Activated T-helper 17 cell treated with anti-CD3 and anti-CD28 coated beads, Interleukin-2, amount 50 U/mL, for 72 hours (primary cell): ENCODE data around the gene KHDC1. TPM values are rescaled to one million over a fixed set of nuclear protein-coding genes. Genes with fewer than 3 reads are reported as not detected.
"Not testable (repeated sequence)": the region's sequence is repeated elsewhere in the genome, so short reads cannot be mapped to it uniquely, and the experiment has no call there.

Experiments
- ATAC-seq: fragments of 150-1000 bp; cut with Tn5 transposase; replicated peaks from 2 replicates; pipeline ENCODE4 v1.10.0; 2021; ENCODE audit warnings: mild to moderate bottlenecking, moderate library complexity
- H3K27ac Mint-ChIP-seq: one replicate; pipeline ENCODE4 v1.8.0; 2022; ENCODE audit warnings: mixed read lengths
- H3K27me3 Mint-ChIP-seq: one replicate; pipeline ENCODE4 v1.8.0; 2022; ENCODE audit warnings: mixed read lengths
- H3K36me3 Mint-ChIP-seq: one replicate; pipeline ENCODE4 v1.8.0; 2022; ENCODE audit warnings: low read depth, mild to moderate bottlenecking, mixed read lengths
- H3K4me1 Mint-ChIP-seq: one replicate; pipeline ENCODE4 v1.8.0; 2022; ENCODE audit warnings: mixed read lengths
- H3K4me3 Mint-ChIP-seq: one replicate; pipeline ENCODE4 v1.8.0; 2022; ENCODE audit warnings: mild to moderate bottlenecking, mixed read lengths
- H3K9me3 Mint-ChIP-seq: one replicate; pipeline ENCODE4 v1.8.0; 2022; ENCODE audit warnings: mixed read lengths
- total RNA-seq, 2 donors: library from RNA; stranded (reverse); gene quantifications; one replicate each; pipeline ENCODE4 v1.2.3, GENCODE V29; 2022

The KHDC1 gene
- total RNA-seq, 2 donors from 2014 or later, result 5.1 to 7.7 TPM

DNA sequence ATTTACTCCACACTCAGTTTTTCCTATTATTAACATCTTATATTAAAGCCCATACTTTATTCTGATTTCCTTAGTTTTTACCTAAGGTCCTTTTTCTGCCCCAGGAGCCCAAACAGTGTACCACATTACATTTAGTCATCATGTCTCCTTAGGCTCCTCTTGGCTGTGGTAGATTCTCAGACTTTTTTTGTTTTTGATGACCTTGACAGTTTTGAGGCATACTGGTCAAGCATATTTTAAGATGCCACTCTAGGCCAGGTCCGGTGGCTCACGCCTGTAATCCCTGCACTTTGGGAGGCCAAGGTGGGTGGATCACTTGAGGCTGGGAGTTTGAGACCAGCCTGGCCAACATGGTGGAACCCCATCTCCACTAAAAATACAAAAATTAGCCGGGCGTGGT, 18.7 kb upstream of the KHDC1 start:
- not testable (repeated sequence) for H3K4me1 Mint-ChIP-seq, H3K36me3 Mint-ChIP-seq, H3K27me3 Mint-ChIP-seq, H3K27ac Mint-ChIP-seq, H3K4me3 Mint-ChIP-seq, H3K9me3 Mint-ChIP-seq, ATAC-seq

- peaks cover 37% of the 10 kb centered on the region for H3K36me3 Mint-ChIP-seq
- ATAC-seq, H3K4me1 Mint-ChIP-seq, H3K27me3 Mint-ChIP-seq, H3K9me3 Mint-ChIP-seq, H3K27ac Mint-ChIP-seq, H3K4me3 Mint-ChIP-seq: not testable (repeated sequence)
Observed at GRCh38 chr6:73269296-73269695, 6.3 kb upstream of the KHDC1 start.

- not testable (repeated sequence) for H3K4me1 Mint-ChIP-seq, H3K4me3 Mint-ChIP-seq, H3K9me3 Mint-ChIP-seq, H3K27ac Mint-ChIP-seq, ATAC-seq, H3K27me3 Mint-ChIP-seq
- H3K36me3 Mint-ChIP-seq, result peaks cover 37% of the 10 kb centered on the region
Observed at GRCh38 chr6:73268896-73269295, 5.9 kb upstream of the KHDC1 start.

DNA sequence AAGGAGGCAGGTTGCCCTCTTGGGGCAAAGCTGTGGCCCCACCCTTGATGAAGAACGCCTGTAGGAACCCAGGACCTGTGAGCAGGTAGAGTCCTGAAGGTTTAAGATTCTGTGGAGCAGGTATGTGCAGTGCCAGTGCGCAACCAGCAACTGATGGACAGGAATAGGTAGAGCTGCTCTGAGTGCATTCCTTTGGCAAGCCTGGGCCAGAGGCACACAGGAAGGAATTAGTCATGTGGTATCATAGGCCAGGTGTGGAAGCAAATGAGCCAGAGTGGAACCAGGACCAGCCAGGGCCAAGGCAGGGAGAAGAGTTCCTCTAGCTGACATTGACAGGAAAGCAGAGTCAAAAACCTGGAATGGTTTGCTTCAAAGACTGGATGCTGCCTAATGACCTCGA, 1.4 kb upstream of the KHDC1 start:
- no peaks in the 10 kb centered on the region for H3K27me3 Mint-ChIP-seq
- peak overlapping the region; percentile 88 for H3K4me3 Mint-ChIP-seq
- H3K36me3 Mint-ChIP-seq, result peaks cover 21% of the 10 kb centered on the region
- no peaks in the 10 kb centered on the region for H3K9me3 Mint-ChIP-seq
- H3K4me1 Mint-ChIP-seq, result peaks cover 18% of the 10 kb centered on the region
- H3K27ac Mint-ChIP-seq, result no peak overlapping the region
- ATAC-seq, result no peak

GRCh38 chr6:73263570-73263909, 544 bp upstream of the KHDC1 start:
- ATAC-seq, result peak; percentile 8
- Mint-ChIP-seq H3K4me1 (peaks cover 18% of the 10 kb centered on the region), H3K4me3 (peak overlapping the region; percentile 88), H3K9me3 (no peaks in the 10 kb centered on the region), H3K27ac (peak overlapping the region; percentile 52), H3K36me3 (peaks cover 21% of the 10 kb centered on the region), H3K27me3 (no peaks in the 10 kb centered on the region)

DNA sequence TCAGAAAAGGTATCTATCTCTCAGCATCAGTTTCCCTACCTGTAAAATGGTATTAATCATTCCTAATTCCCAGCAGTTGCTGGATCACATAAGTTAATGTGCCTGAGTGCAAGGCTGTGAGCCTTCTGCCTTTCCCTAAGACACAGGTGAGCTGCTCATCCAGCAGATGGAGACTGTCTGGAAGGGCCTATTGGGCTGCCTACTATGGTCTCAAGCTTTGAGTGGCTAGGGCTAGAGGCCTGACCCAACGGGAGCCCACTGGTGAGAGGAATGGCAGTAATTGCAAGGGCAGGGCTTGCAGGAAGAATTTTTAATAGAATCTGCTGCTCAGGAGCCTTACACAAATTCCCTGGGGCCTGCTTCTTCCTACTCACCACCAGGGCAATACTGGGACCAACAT, 4.3 kb downstream of the KHDC1 start:
- Mint-ChIP-seq H3K27ac (no peak overlapping the region), H3K36me3 (no peaks in the 10 kb centered on the region), H3K9me3 (no peaks in the 10 kb centered on the region), H3K4me3 (no peak overlapping the region), H3K27me3 (no peaks in the 10 kb centered on the region), H3K4me1 (peaks cover 8% of the 10 kb centered on the region)
- no peak for ATAC-seq

GRCh38 chr6:73254323-73254722, 8.7 kb downstream of the KHDC1 start:
- H3K27ac Mint-ChIP-seq, H3K4me3 Mint-ChIP-seq, ATAC-seq, H3K9me3 Mint-ChIP-seq, H3K36me3 Mint-ChIP-seq, H3K4me1 Mint-ChIP-seq, H3K27me3 Mint-ChIP-seq: not testable (repeated sequence)

- Mint-ChIP-seq H3K36me3 (no peaks in the 10 kb centered on the region), H3K27ac (no peak overlapping the region), H3K9me3 (no peaks in the 10 kb centered on the region), H3K27me3 (peaks cover 4% of the 10 kb centered on the region), H3K4me1 (no peaks in the 10 kb centered on the region), H3K4me3 (no peak overlapping the region)
- no peak for ATAC-seq
Observed at GRCh38 chr6:73252703-73253102, 10.3 kb downstream of the KHDC1 start.

GRCh38 chr6:73250016-73250415, 13.0 kb downstream of the KHDC1 start:
- no peak overlapping the region for H3K4me3 Mint-ChIP-seq
- H3K4me1 Mint-ChIP-seq, result no peaks in the 10 kb centered on the region
- no peak for ATAC-seq
- H3K36me3 Mint-ChIP-seq, result no peaks in the 10 kb centered on the region
- no peak overlapping the region for H3K27ac Mint-ChIP-seq
- H3K9me3 Mint-ChIP-seq, result no peaks in the 10 kb centered on the region
- H3K27me3 Mint-ChIP-seq, result peaks cover 4% of the 10 kb centered on the region

- H3K4me3 Mint-ChIP-seq, result no peak overlapping the region
- no peaks in the 10 kb centered on the region for H3K9me3 Mint-ChIP-seq
- H3K4me1 Mint-ChIP-seq, result no peaks in the 10 kb centered on the region
- H3K27me3 Mint-ChIP-seq, result peaks cover 4% of the 10 kb centered on the region
- no peaks in the 10 kb centered on the region for H3K36me3 Mint-ChIP-seq
- no peak overlapping the region for H3K27ac Mint-ChIP-seq
- no peak for ATAC-seq
Observed at GRCh38 chr6:73248192-73248903, 14.6 kb downstream of the KHDC1 start.

GRCh38 chr6:73242001-73242400, 21.0 kb downstream of the KHDC1 start:
- no peaks in the 10 kb centered on the region for H3K27me3 Mint-ChIP-seq
- no peaks in the 10 kb centered on the region for H3K9me3 Mint-ChIP-seq
- no peak for ATAC-seq
- H3K36me3 Mint-ChIP-seq, result no peaks in the 10 kb centered on the region
- H3K27ac Mint-ChIP-seq, result no peak overlapping the region
- no peak overlapping the region for H3K4me3 Mint-ChIP-seq
- H3K4me1 Mint-ChIP-seq, result no peaks in the 10 kb centered on the region

DNA sequence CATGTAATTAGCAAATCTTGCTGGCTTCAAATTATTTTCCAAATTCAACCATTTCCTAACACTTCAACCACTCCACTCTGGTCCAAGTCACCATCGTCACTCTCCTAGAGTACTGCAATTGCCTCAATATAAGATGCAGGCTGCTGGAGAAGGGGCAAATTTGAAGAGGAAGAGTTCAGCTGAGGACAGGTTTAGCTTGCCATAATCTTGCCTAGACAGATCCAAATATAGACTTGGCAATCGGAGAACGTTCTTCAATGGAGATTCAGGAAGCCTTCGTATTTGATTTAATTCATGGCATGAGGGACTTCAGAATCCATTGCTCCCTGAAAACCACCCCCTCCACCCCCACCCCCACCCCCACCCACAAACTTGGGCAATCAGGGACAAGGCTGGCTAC, 22.3 kb downstream of the KHDC1 start:
- Mint-ChIP-seq H3K9me3 (no peaks in the 10 kb centered on the region), H3K4me1 (no peaks in the 10 kb centered on the region), H3K36me3 (no peaks in the 10 kb centered on the region), H3K27ac (no peak overlapping the region), H3K27me3 (no peaks in the 10 kb centered on the region), H3K4me3 (no peak overlapping the region)
- ATAC-seq, result no peak

- H3K4me1 Mint-ChIP-seq, result no peaks in the 10 kb centered on the region
- no peaks in the 10 kb centered on the region for H3K36me3 Mint-ChIP-seq
- ATAC-seq, result no peak
- no peak overlapping the region for H3K4me3 Mint-ChIP-seq
- H3K27ac Mint-ChIP-seq, result no peak overlapping the region
- no peaks in the 10 kb centered on the region for H3K9me3 Mint-ChIP-seq
- no peaks in the 10 kb centered on the region for H3K27me3 Mint-ChIP-seq
Observed at GRCh38 chr6:73236144-73236750, 26.7 kb downstream of the KHDC1 start.

DNA sequence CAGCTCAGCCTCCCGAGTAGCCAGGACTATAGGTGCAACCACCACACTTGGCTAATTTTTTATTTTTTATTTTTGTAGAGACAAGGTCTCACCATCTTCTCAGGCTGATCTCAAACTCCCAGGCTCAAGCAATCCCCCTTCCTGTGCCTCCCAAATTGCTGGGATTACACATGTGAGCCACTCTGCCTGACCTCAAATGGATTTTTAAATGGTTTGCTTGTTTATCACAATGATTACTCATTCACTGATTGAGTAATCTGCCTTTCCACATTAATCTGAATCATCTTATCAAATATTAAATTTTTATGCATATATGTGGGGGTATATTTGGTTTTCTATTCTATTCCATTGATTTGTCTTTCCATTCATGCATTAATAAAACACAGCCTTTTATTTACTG, 28.3 kb downstream of the KHDC1 start:
- H3K4me3 Mint-ChIP-seq, result no peak overlapping the region
- H3K27ac Mint-ChIP-seq, result no peak overlapping the region
- H3K27me3 Mint-ChIP-seq, result no peaks in the 10 kb centered on the region
- H3K4me1 Mint-ChIP-seq, result no peaks in the 10 kb centered on the region
- no peaks in the 10 kb centered on the region for H3K9me3 Mint-ChIP-seq
- H3K36me3 Mint-ChIP-seq, result no peaks in the 10 kb centered on the region
- ATAC-seq, result no peak

- H3K27ac Mint-ChIP-seq, H3K9me3 Mint-ChIP-seq, H3K27me3 Mint-ChIP-seq, ATAC-seq, H3K4me3 Mint-ChIP-seq, H3K4me1 Mint-ChIP-seq, H3K36me3 Mint-ChIP-seq: not testable (repeated sequence)
Observed at GRCh38 chr6:73233971-73234370, 29.0 kb downstream of the KHDC1 start.

- no peaks in the 10 kb centered on the region for H3K27me3 Mint-ChIP-seq
- no peaks in the 10 kb centered on the region for H3K36me3 Mint-ChIP-seq
Observed at GRCh38 chr6:73233048-73233447, 29.9 kb downstream of the KHDC1 start.

More at GRCh38 chr6:73233048-73233447, 29.9 kb downstream of the KHDC1 start:
- Mint-ChIP-seq H3K4me3 (no peak overlapping the region), H3K27ac (no peak overlapping the region), H3K9me3 (no peaks in the 10 kb centered on the region), H3K4me1 (no peaks in the 10 kb centered on the region)
- no peak for ATAC-seq
